Lung (tissue), 11 donors: Measurements from ENCODE around the gene TAF11L5. TPM values are rescaled to one million over a fixed set of nuclear protein-coding genes. Genes with fewer than 3 reads are reported as not detected.
"Not testable (repeated sequence)": the region's sequence is repeated elsewhere in the genome, so short reads cannot be mapped to it uniquely, and the experiment has no call there.

Experiments
- ATAC-seq: fragments of 200-7000 bp; cut with Tn5 transposase; one replicate; pipeline ENCODE4 v1.9.1; 2020; ENCODE audit warnings: moderate number of reproducible peaks; ENCODE audit not compliant: insufficient read depth, low FRiP score
- DNase-seq, 3 donors: peaks; one replicate each; pipeline ENCODE4 v3.0.0-alpha.2; 2013 to 2017
- H3K27ac ChIP-seq, 2 donors: one replicate each; pipeline ENCODE4 v1.5.1; 2013; ENCODE audit warnings: mild to moderate bottlenecking in 2 of 2, moderate library complexity in 2 of 2, control low read depth in 1 of 2, inconsistent platforms in 1 of 2, low read depth in 1 of 2, low read length in 1 of 2
- H3K27me3 ChIP-seq, 3 donors: one replicate each; pipeline ENCODE4 v1.5.1; 2013; ENCODE audit warnings: low read length in 2 of 3; ENCODE audit not compliant: control insufficient read depth in 3 of 3, insufficient read depth in 3 of 3
- H3K36me3 ChIP-seq, 4 donors: one replicate each; pipeline ENCODE4 v1.5.1; 2013; ENCODE audit warnings: low read length in 4 of 4, mild to moderate bottlenecking in 1 of 4, moderate library complexity in 1 of 4; ENCODE audit not compliant: control insufficient read depth in 4 of 4, insufficient read depth in 4 of 4
- H3K4me1 ChIP-seq, 5 donors: one replicate each; pipeline ENCODE4 v1.5.1; 2013; ENCODE audit warnings: low read length in 5 of 5, mild to moderate bottlenecking in 2 of 5, moderate library complexity in 1 of 5; ENCODE audit not compliant: control insufficient read depth in 5 of 5, insufficient read depth in 5 of 5
- H3K4me3 ChIP-seq: one replicate; pipeline ENCODE4 v1.5.1; 2013; ENCODE audit warnings: mild to moderate bottlenecking, control low read depth, moderate library complexity
- H3K9ac ChIP-seq, 2 donors: one replicate each; pipeline ENCODE4 v1.5.1; 2013; ENCODE audit warnings: low read length in 2 of 2, control low read depth in 1 of 2; ENCODE audit not compliant: insufficient read depth in 1 of 2
- H3K9me3 ChIP-seq, 4 donors: one replicate each; pipeline ENCODE4 v1.5.1; 2013; ENCODE audit warnings: low read length in 3 of 4, mild to moderate bottlenecking in 1 of 4, moderate library complexity in 1 of 4; ENCODE audit not compliant: control insufficient read depth in 4 of 4, insufficient read depth in 3 of 4
- WGBS, 2 donors: extraction: QIAGEN DNeasy Blood & Tissue Kit; methylation state at CpG; one replicate each; pipeline ENCODE4 v1.1.7; 2013; 5-methylcytosine and 5-hydroxymethylcytosine counted together
- polyA plus RNA-seq, 2 donors: library from polyadenylated mRNA; stranded (reverse); fragments of 200-250 nt; gene quantifications; one replicate each; pipeline ENCODE4 v1.2.1, GENCODE V29; 2013
- small RNA-seq: library from RNA; depleted of rRNA; stranded (forward); fragments of <200 nt; gene quantifications from one replicate; pipeline ENCODE3, GENCODE V24; 2014; ENCODE audit warnings: low replicate concordance
- total RNA-seq, 2 donors: library from RNA; depleted of rRNA in 1 of 2; stranded (reverse); fragments of >200 nt in 1 of 2; gene quantifications; one replicate each; pipeline ENCODE4 v1.2.1, GENCODE V29; 2014 to 2021
- donor health status: Bipolar disorder and iron deficiency.
- donor health status: healthy.
- donor health status: DM: yes; HTN: yes; CAD: no.

The TAF11L5 gene
- total and polyA plus RNA-seq, 4 donors: not detected

DNA sequence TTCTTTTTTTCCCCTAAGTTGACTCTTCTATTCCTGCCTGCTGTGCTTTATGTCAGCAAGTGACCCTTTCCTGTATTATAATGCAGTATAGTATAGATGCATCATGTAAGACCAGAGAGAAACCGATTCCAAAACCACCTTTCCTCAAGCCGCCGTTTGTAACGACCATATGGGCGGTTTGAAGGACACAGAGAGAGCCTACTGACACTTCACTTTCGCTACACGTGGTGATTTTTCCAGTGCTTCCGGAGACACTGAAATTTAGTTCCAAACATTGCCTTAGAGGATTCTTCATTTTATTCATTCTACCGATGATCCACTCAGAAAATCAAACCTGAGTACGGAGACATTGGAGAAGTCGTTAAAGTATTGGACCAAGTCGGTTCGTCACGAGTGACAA, 5.5 kb upstream of the TAF11L5 start:
- not testable (repeated sequence) for ATAC-seq, DNase-seq, H3K36me3 ChIP-seq, H3K9ac ChIP-seq, H3K27me3 ChIP-seq, H3K27ac ChIP-seq, H3K4me3 ChIP-seq, H3K4me1 ChIP-seq, H3K9me3 ChIP-seq
- WGBS, 2 donors: 91 to 96% methylated on average over 8 of the region's 14 CpGs

DNA sequence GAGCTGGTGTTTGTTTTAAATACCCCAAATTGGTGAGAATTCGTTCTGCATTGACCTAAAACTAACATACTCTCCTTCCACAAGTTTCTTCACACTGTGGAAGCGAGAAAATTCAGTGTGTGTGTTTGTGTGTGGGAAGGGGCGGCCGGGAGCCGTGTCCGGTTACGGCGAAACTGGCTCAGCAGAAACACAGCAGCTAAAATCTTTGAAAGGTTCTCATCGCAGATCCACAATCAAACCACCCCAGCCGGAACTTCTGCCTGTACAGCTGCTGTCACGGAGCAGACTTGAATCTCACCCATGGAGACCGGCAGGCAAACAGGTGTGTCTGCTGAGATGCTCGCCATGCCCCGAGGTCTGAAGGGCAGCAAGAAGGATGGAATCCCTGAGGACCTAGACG, 3.5 kb upstream of the TAF11L5 start, which contains the start of gene TAF11L4:
Gene TAF11L4, plus strand, starts transcription at position 301 of the 400 bp plus-strand sequence.
- ATAC-seq, H3K27ac ChIP-seq, H3K9ac ChIP-seq: not testable (repeated sequence)

DNA sequence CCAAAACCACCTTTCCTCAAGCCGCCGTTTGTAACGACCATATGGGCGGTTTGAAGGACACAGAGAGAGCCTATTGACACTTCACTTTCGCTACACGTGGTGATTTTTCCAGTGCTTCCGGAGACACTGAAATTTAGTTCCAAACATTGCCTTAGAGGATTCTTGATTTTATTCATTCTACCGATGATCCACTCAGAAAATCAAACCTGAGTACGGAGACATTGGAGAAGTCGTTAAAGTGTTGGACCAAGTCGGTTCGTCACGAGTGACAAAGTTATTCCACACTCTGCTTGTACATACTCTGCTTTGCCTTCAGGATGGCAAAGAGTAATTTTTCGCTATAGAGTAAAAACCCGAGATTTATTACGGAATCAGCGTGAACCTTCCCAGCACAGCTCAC, 1.5 kb downstream of the TAF11L5 start:
- not testable (repeated sequence) for ATAC-seq, H3K4me1 ChIP-seq, H3K27ac ChIP-seq, H3K4me3 ChIP-seq, H3K36me3 ChIP-seq, H3K9me3 ChIP-seq, H3K27me3 ChIP-seq, DNase-seq, H3K9ac ChIP-seq
- 93 to 96% methylated on average over 9 of the region's 17 CpGs for WGBS, 2 donors

More for the DNA sequence above, 3.5 kb upstream of the TAF11L5 start, which contains the start of gene TAF11L4:
- H3K4me3 ChIP-seq, H3K4me1 ChIP-seq, DNase-seq, H3K27me3 ChIP-seq, H3K9me3 ChIP-seq, H3K36me3 ChIP-seq: not testable (repeated sequence)
- no CpG with 5 or more reads among the region's 15 CpGs for WGBS, 2 donors

DNA sequence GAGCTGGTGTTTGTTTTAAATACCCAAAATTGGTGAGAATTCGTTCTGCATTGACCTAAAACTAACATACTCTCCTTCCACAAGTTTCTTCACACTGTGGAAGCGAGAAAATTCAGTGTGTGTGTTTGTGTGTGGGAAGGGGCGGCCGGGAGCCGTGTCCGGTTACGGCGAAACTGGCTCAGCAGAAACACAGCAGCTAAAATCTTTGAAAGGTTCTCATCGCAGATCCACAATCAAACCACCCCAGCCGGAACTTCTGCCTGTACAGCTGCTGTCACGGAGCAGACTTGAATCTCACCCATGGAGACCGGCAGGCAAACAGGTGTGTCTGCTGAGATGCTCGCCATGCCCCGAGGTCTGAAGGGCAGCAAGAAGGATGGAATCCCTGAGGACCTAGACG, 3.3 kb downstream of the TAF11L5 start, which contains the start of gene TAF11L6:
Gene TAF11L6, plus strand, starts transcription at position 301 of the 400 bp plus-strand sequence.
- not testable (repeated sequence) for H3K4me3 ChIP-seq, H3K27ac ChIP-seq, H3K36me3 ChIP-seq, H3K9ac ChIP-seq, H3K4me1 ChIP-seq, ATAC-seq, H3K9me3 ChIP-seq, H3K27me3 ChIP-seq, DNase-seq
- WGBS, 2 donors: no CpG with 5 or more reads among the region's 15 CpGs

Small RNA genes lying within 50 kb of the gene (small RNA-seq; reads per million reads assigned to genes)
- not detected for gene AC106774.3

Other genes starting within 250 kb of the TAF11L5 start
- gene TAF11L2, start 27.0 kb upstream of the TAF11L5 start, total RNA-seq: not detected
- under 1 TPM in 1 of 2 donors, not detected in 1; 0.29 TPM for gene TAF11L2, start 27.0 kb upstream of the TAF11L5 start, polyA plus RNA-seq
- not detected for gene TAF11L3, start 6.9 kb upstream of the TAF11L5 start, total RNA-seq
- not detected for gene TAF11L3, start 6.9 kb upstream of the TAF11L5 start, polyA plus RNA-seq
- not detected for gene TAF11L4, start 3.4 kb upstream of the TAF11L5 start, total RNA-seq
- not detected for gene TAF11L4, start 3.4 kb upstream of the TAF11L5 start, polyA plus RNA-seq
- gene TAF11L6, start 3.4 kb downstream of the TAF11L5 start, total RNA-seq: not detected
- gene TAF11L6, start 3.4 kb downstream of the TAF11L5 start, polyA plus RNA-seq: not detected
- not detected for gene TAF11L7, start 60.5 kb downstream of the TAF11L5 start, total RNA-seq
- not detected for gene TAF11L7, start 60.5 kb downstream of the TAF11L5 start, polyA plus RNA-seq
- not detected for gene TAF11L8, start 65.7 kb downstream of the TAF11L5 start, total RNA-seq
- not detected for gene TAF11L8, start 65.7 kb downstream of the TAF11L5 start, polyA plus RNA-seq
- not detected for gene TAF11L9, start 69.2 kb downstream of the TAF11L5 start, total RNA-seq
- not detected for gene TAF11L9, start 69.2 kb downstream of the TAF11L5 start, polyA plus RNA-seq
- not detected for gene TAF11L10, start 72.6 kb downstream of the TAF11L5 start, total RNA-seq
- not detected for gene TAF11L10, start 72.6 kb downstream of the TAF11L5 start, polyA plus RNA-seq
- gene TAF11L11, start 78.9 kb downstream of the TAF11L5 start, total RNA-seq: not detected
- gene TAF11L11, start 78.9 kb downstream of the TAF11L5 start, polyA plus RNA-seq: not detected
- gene TAF11L12, start 85.2 kb downstream of the TAF11L5 start, total RNA-seq: not detected
- not detected for gene TAF11L12, start 85.2 kb downstream of the TAF11L5 start, polyA plus RNA-seq
- not detected for gene TAF11L13, start 106.9 kb downstream of the TAF11L5 start, total RNA-seq
- gene TAF11L13, start 106.9 kb downstream of the TAF11L5 start, polyA plus RNA-seq: not detected
- not detected for gene TAF11L14, start 109.2 kb downstream of the TAF11L5 start, total RNA-seq
- not detected for gene TAF11L14, start 109.2 kb downstream of the TAF11L5 start, polyA plus RNA-seq